T-helper 22 cell (primary cell): ENCODE results near the gene SPAAR.
"Not testable (repeated sequence)": the region's sequence is repeated elsewhere in the genome, so short reads cannot be mapped to it uniquely, and the experiment has no call there.

Experiments used
- DNase-seq: peaks from one replicate; pipeline ENCODE4 v3.0.0-alpha.2; 2020; ENCODE audit warnings: low read depth

The SPAAR gene

GRCh38 chr9:35904338-35904737, 5.0 kb upstream of the SPAAR start:
- no peak for DNase-seq

GRCh38 chr9:35905051-35905781, 4.1 kb upstream of the SPAAR start:
- no peak for DNase-seq

GRCh38 chr9:35905912-35906679, 3.2 kb upstream of the SPAAR start, which contains the start of gene HRCT1:
TSS of gene HRCT1 (plus strand) at chr9:35906202. CDS start at chr9:35906288, 86 bp downstream.
- no peak for DNase-seq

GRCh38 chr9:35906923-35907699, 2.2 kb upstream of the SPAAR start:
- DNase-seq, result no peak

GRCh38 chr9:35907711-35908503, 1.4 kb upstream of the SPAAR start:
- no peak for DNase-seq

GRCh38 chr9:35908504-35909125, 675 bp upstream of the SPAAR start:
- no peak for DNase-seq

GRCh38 chr9:35909687-35910612, 660 bp downstream of the SPAAR start:
- no peak for DNase-seq

GRCh38 chr9:35910613-35911359, 1.5 kb downstream of the SPAAR start:
- DNase-seq, result no peak

GRCh38 chr9:35911690-35912089, 2.4 kb downstream of the SPAAR start:
- no peak for DNase-seq

- DNase-seq, result no peak
Measured at GRCh38 chr9:35912791-35913400, 3.6 kb downstream of the SPAAR start.

- DNase-seq, result not testable (repeated sequence)
Measured at GRCh38 chr9:35913429-35913828, 4.1 kb downstream of the SPAAR start.

- no peak for DNase-seq
Measured at GRCh38 chr9:35914301-35914807, 5.1 kb downstream of the SPAAR start.

- DNase-seq, result no peak
Measured at GRCh38 chr9:35915681-35916294, 6.5 kb downstream of the SPAAR start.

- no peak for DNase-seq
Measured at GRCh38 chr9:35917261-35917660, 8.0 kb downstream of the SPAAR start.

- no peak for DNase-seq
Measured at GRCh38 chr9:35918780-35919179, 9.5 kb downstream of the SPAAR start.

- DNase-seq, result no peak
Measured at GRCh38 chr9:35919212-35920008, 10.1 kb downstream of the SPAAR start.

- DNase-seq, result no peak
Measured at GRCh38 chr9:35920051-35920620, 10.8 kb downstream of the SPAAR start.
